Endothelial cell of umbilical vein (primary cell): ENCODE measurements around the gene HMGN1. TPM values are rescaled to one million over a fixed set of nuclear protein-coding genes. Genes with fewer than 3 reads are reported as not detected.

Experiments
- BruUV-seq: library from RNA; stranded (reverse); fragments of 400-500 nt; replicated peaks from 2 replicates; lab custom pipeline; 2021; lab: Mats Ljungman, UMichigan
- CTCF ChIA-PET: fragments of 300-600, 350-600 bp; sonication (Branson Sonifier 250); formaldehyde crosslinking; loops from one replicate; lab custom pipeline; 2021; ENCODE audit warnings: antibody characterized with exemption, inconsistent platforms; lab: Charles Lee
- POLR2A ChIA-PET: fragments of 300-600, 350-600 bp; sonication (Branson Sonifier 250); formaldehyde crosslinking; loops from one replicate; lab custom pipeline; 2021; ENCODE audit warnings: antibody characterized with exemption, inconsistent platforms; lab: Charles Lee
- DNase-seq: peaks from one replicate; pipeline ENCODE4 v3.0.0-alpha.2; 2011; ENCODE audit warnings: low read depth, low spot score
- FAIRE-seq: peaks from 2 replicates; lab custom pipeline; 2011; peaks lifted over from hg19 to GRCh38; lab: Jason Lieb, UNC
- H2AFZ ChIP-seq: 2 replicates; pipeline ENCODE4 v1.6.0; 2012; ENCODE audit warnings: low read depth, low read length, control low read depth, inconsistent platforms
- H3K27ac ChIP-seq: 2 replicates; pipeline ENCODE4 v1.5.1; 2011; ENCODE audit warnings: low read depth, mild to moderate bottlenecking, control low read depth, low read length, moderate library complexity; ENCODE audit not compliant: insufficient read depth
- H3K27me3 ChIP-seq, 2 experiments: 2 replicates each; pipeline versions ENCODE4 v1.6.0 to v1.6.1; 2011; ENCODE audit warnings: low read length in 2 of 2, mixed read lengths in 1 of 2; ENCODE audit not compliant: control insufficient read depth in 2 of 2, insufficient read depth in 2 of 2
- H3K36me3 ChIP-seq, 2 experiments: 2 replicates in 1 of 2; 3 replicates in 1 of 2; pipeline ENCODE4 v1.5.1; 2011; ENCODE audit warnings: low read length in 2 of 2, mild to moderate bottlenecking in 1 of 2, moderate library complexity in 1 of 2; ENCODE audit not compliant: control insufficient read depth in 2 of 2, insufficient read depth in 2 of 2; ENCODE audit errors: extremely low read depth in 1 of 2
- H3K4me1 ChIP-seq: 3 replicates; pipeline ENCODE4 v1.5.1; 2011; ENCODE audit warnings: mild to moderate bottlenecking, low read length; ENCODE audit not compliant: control insufficient read depth, insufficient read depth; ENCODE audit errors: extremely low read depth
- H3K4me2 ChIP-seq: 2 replicates; pipeline ENCODE4 v1.6.1; 2011; ENCODE audit warnings: low read length, control low read depth, mixed read lengths; ENCODE audit not compliant: insufficient read depth
- H3K4me3 ChIP-seq, 3 experiments: fragments of 200-600 bp in 1 of 3; sonication (generic), shearing (Covaris generic) in 1 of 3; replicated peaks in 1 of 3; 2 replicates each; pipeline ENCODE4 v1.5.1; 2011 to 2016; ENCODE audit warnings: control low read depth in 3 of 3, low read length in 3 of 3, mild to moderate bottlenecking in 2 of 3, inconsistent platforms in 1 of 3, low read depth in 1 of 3, moderate library complexity in 1 of 3; ENCODE audit not compliant: insufficient read depth in 1 of 3
- H3K79me2 ChIP-seq: 2 replicates; pipeline ENCODE4 v1.6.0; 2012; ENCODE audit warnings: low read length, inconsistent platforms; ENCODE audit not compliant: control insufficient read depth, insufficient read depth
- H3K9ac ChIP-seq: replicated peaks from 2 replicates; pipeline ENCODE3; 2011; ENCODE audit warnings: low read length, control low read depth; ENCODE audit not compliant: insufficient read depth; ENCODE audit errors: extremely low read depth
- H3K9me1 ChIP-seq: replicated peaks from 3 replicates; pipeline ENCODE4 v1.6.0; 2011; ENCODE audit warnings: mild to moderate bottlenecking, low read length; ENCODE audit not compliant: control insufficient read depth, insufficient read depth; ENCODE audit errors: extremely low read depth
- H3K9me3 ChIP-seq: replicated peaks from 2 replicates; pipeline ENCODE4 v1.5.1; 2012; ENCODE audit warnings: low read length, inconsistent platforms; ENCODE audit not compliant: control insufficient read depth, insufficient read depth
- H4K20me1 ChIP-seq: replicated peaks from 2 replicates; pipeline ENCODE3; 2011; ENCODE audit warnings: mild to moderate bottlenecking, low read length; ENCODE audit not compliant: control insufficient read depth, insufficient read depth; ENCODE audit errors: extremely low read depth
- CTCF ChIP-seq, 2 donors: IDR thresholded peaks; 1 replicate in 1 of 2; 2 replicates in 1 of 2; pipeline ENCODE4 v1.5.1; 2011; ENCODE audit warnings: low read length in 2 of 2, mild to moderate bottlenecking in 2 of 2, moderate library complexity in 2 of 2, control low read depth in 1 of 2, inconsistent platforms in 1 of 2, low read depth in 1 of 2; ENCODE audit not compliant: insufficient read depth in 1 of 2; ENCODE audit errors: extremely low read depth in 1 of 2
- EZH2 ChIP-seq: IDR thresholded peaks from 2 replicates; pipeline ENCODE4 v1.6.1; 2012; ENCODE audit warnings: borderline replicate concordance, low read depth, mild to moderate bottlenecking, moderate library complexity, low read length, inconsistent platforms; ENCODE audit not compliant: severe bottlenecking
- FOS ChIP-seq: IDR thresholded peaks from 2 replicates; pipeline ENCODE4 v1.6.1; 2011; ENCODE audit warnings: mild to moderate bottlenecking, low read length, moderate library complexity, borderline replicate concordance; ENCODE audit not compliant: insufficient read depth
- GATA2 ChIP-seq: IDR thresholded peaks from 2 replicates; pipeline ENCODE4 v1.7.0; 2011; ENCODE audit warnings: low read depth, mild to moderate bottlenecking, moderate library complexity, mixed read lengths, low read length; ENCODE audit not compliant: insufficient read length, insufficient read depth
- JUN ChIP-seq: IDR thresholded peaks from 2 replicates; pipeline ENCODE4 v1.6.1; 2011; ENCODE audit warnings: borderline replicate concordance, low read depth; ENCODE audit not compliant: insufficient read length, insufficient read depth
- MAX ChIP-seq: IDR thresholded peaks from 2 replicates; pipeline ENCODE4 v1.6.1; 2011; ENCODE audit not compliant: insufficient read depth, insufficient read length
- MYC ChIP-seq: IDR thresholded peaks from one replicate; pipeline ENCODE4 v1.6.1; 2011; ENCODE audit warnings: mild to moderate bottlenecking, low read depth, low read length
- POLR2A ChIP-seq: IDR thresholded peaks from 2 replicates; pipeline ENCODE4 v1.6.1; 2012; ENCODE audit warnings: low read depth, mild to moderate bottlenecking, control low read depth, low read length
- POLR2AphosphoS5 ChIP-seq: IDR thresholded peaks from 2 replicates; pipeline ENCODE4 v1.6.1; 2012; ENCODE audit warnings: low read depth, mild to moderate bottlenecking, control low read depth, low read length, moderate library complexity; ENCODE audit not compliant: insufficient read depth
- dilution Hi-C: fragments of 300-500 bp; cut with MboI; formaldehyde crosslinking; loops from one replicate; pipeline ENCODE4 v1.15.0; 2019; ENCODE audit warnings: low sequenced_read_pairs; ENCODE audit not compliant: extremely low pct_ligation_motif_present
- intact Hi-C: fragments of 100-400 bp; cut with micrococcal nuclease; formaldehyde crosslinking; loops from one replicate; pipeline ENCODE4 v1.10.0; 2022
- polyA plus RNA-seq, 4 experiments: library from polyadenylated mRNA; depleted of rRNA in 3 of 4; stranded (reverse) in 3 of 4; unstranded in 1 of 4; fragments of >200 nt; gene quantifications; 2 replicates each; pipeline versions ENCODE4 v1.2.1 to v1.2.3, GENCODE V29; 2011 to 2012; ENCODE audit warnings: missing spikeins in 1 of 4
- total RNA-seq: library from RNA; stranded (reverse); gene quantifications from 2 replicates; pipeline ENCODE4 v1.2.3, GENCODE V29; 2021

The HMGN1 gene
- total and polyA plus RNA-seq, 2 donors (not counting 3 experiments of a cell fraction or from before 2014, with no cell fraction given): 162 to 360 TPM

- Histone ChIP-seq H3K9me1 (no peaks in the 10 kb centered on the region), H4K20me1 (no peaks in the 10 kb centered on the region), H3K27ac (no peak overlapping the region), H3K27me3 (peaks cover 0 to 3% of the 10 kb centered on the region in 2 experiments), H3K4me1 (no peaks in the 10 kb centered on the region), H3K9me3 (no peaks in the 10 kb centered on the region), H2AFZ (no peak overlapping the region), H3K4me3 (no peak overlapping the region), H3K4me2 (no peak overlapping the region), H3K9ac (no peak overlapping the region), H3K79me2 (no peaks in the 10 kb centered on the region), H3K36me3 (no peaks in the 10 kb centered on the region)
- intact Hi-C loops: no loop called here
- FAIRE-seq (no peak), DNase-seq (no peak)
- dilution Hi-C loops: no loop called here
- ChIA-PET CTCF (interaction anchor here (1.8 kb wide), 1 partner anchor 15 kb away, joined by 4 read pairs; a partner anchor contains a TSS), POLR2A (no interaction called here)
- TF ChIP-seq FOS (no peak), POLR2A (no peak), MAX (no peak), EZH2 (no peak), MYC (no peak), POLR2AphosphoS5 (no peak), GATA2 (no peak), JUN (no peak), CTCF (IDR thresholded peaks at IDR 0.05; ENCODE audit: extremely low read depth in 1 of 2, insufficient read depth in 1 of 2, low read depth in 1 of 2, low read length in 2 of 2) (no peak)
- no TSS peak for BruUV-seq
Measured at GRCh38 chr21:39364949-39365348, 16.1 kb upstream of the HMGN1 start.
